Gastrocnemius medialis (tissue), 4 donors: ENCODE data around the gene PDE6H. TPM values are rescaled to one million over a fixed set of nuclear protein-coding genes. Genes with fewer than 3 reads are reported as not detected.

Experiments used
- ATAC-seq, 2 donors: fragments of 150-250 bp; one replicate each; pipeline ENCODE4 v1.9.1; 2016
- DNase-seq, 2 donors: peaks; one replicate each; pipeline ENCODE4 v3.0.0-alpha.2; 2019
- H3K27ac ChIP-seq, 4 donors: fragments of 200-600 bp; sonication (generic); 1 replicate in 1 of 4; 2 replicates in 3 of 4; pipeline ENCODE4 v1.5.1; 2016 to 2018; ENCODE audit warnings: mild to moderate bottlenecking in 2 of 4, moderate library complexity in 1 of 4
- H3K27me3 ChIP-seq, 3 donors: fragments of 200-600 bp; sonication (generic) in 2 of 3; 1 replicate in 1 of 3; 2 replicates in 2 of 3; pipeline versions ENCODE4 v1.5.1 to v1.6.0; 2016 to 2019; ENCODE audit warnings: mild to moderate bottlenecking in 1 of 3, moderate library complexity in 1 of 3
- H3K36me3 ChIP-seq, 2 donors: fragments of 200-600 bp; sonication (generic) in 1 of 2; one replicate each; pipeline ENCODE4 v1.5.1; 2017 to 2018
- H3K4me1 ChIP-seq, 2 donors: fragments of 200-600 bp; sonication (generic) in 1 of 2; one replicate each; pipeline ENCODE4 v1.5.1; 2016 to 2017; ENCODE audit warnings: mild to moderate bottlenecking in 2 of 2
- H3K4me3 ChIP-seq, 4 donors: fragments of 200-600 bp; sonication (generic) in 3 of 4; 1 replicate in 1 of 4; 2 replicates in 3 of 4; pipeline ENCODE4 v1.5.1; 2016 to 2019; ENCODE audit warnings: mild to moderate bottlenecking in 2 of 4
- H3K9me3 ChIP-seq, 3 donors: fragments of 200-600 bp; sonication (generic) in 2 of 3; 1 replicate in 1 of 3; 2 replicates in 2 of 3; pipeline ENCODE4 v1.5.1; 2016 to 2019
- POLR2A ChIP-seq, 2 donors: fragments of 450-650 bp; IDR thresholded peaks; one replicate each; pipeline ENCODE4 v1.6.1; 2017; ENCODE audit warnings: antibody characterized with exemption in 2 of 2, mild to moderate bottlenecking in 2 of 2, moderate library complexity in 2 of 2
- in situ Hi-C, 4 donors: fragments of 200-750 bp; cut with MboI; loops; one replicate each; pipeline versions ENCODE4 v1.15.0 to v1.8.0; 2017; ENCODE audit warnings: low sequenced_read_pairs in 4 of 4
- intact Hi-C: fragments of 100-400 bp; cut with DNase I; formaldehyde crosslinking; loops from one replicate; pipeline ENCODE4 v1.15.1; 2023; ENCODE audit warnings: low total_unique reads
- total RNA-seq, 4 donors: library from RNA; depleted of rRNA; stranded (reverse); fragments of >200 nt; gene quantifications; one replicate each; pipeline versions ENCODE4 v1.1.0 to v1.2.3, GENCODE V29; 2016
- TF ChIP-seq, protein P1 (sequence below), 5 experiments: fragments of 450-650 bp in 3 of 5; fragments of 200-600 bp in 2 of 5; sonication (generic) in 2 of 5; IDR thresholded peaks in 4 of 5; conservative IDR thresholded peaks in 1 of 5; 1 replicate in 4 of 5; 2 replicates in 1 of 5; pipeline ENCODE4 v1.5.1; 2016 to 2019; ENCODE audit warnings: antibody characterized with exemption in 5 of 5, mild to moderate bottlenecking in 3 of 5, moderate library complexity in 3 of 5

The PDE6H gene
- total RNA-seq, 4 donors from 2014 or later = not detected

DNA sequence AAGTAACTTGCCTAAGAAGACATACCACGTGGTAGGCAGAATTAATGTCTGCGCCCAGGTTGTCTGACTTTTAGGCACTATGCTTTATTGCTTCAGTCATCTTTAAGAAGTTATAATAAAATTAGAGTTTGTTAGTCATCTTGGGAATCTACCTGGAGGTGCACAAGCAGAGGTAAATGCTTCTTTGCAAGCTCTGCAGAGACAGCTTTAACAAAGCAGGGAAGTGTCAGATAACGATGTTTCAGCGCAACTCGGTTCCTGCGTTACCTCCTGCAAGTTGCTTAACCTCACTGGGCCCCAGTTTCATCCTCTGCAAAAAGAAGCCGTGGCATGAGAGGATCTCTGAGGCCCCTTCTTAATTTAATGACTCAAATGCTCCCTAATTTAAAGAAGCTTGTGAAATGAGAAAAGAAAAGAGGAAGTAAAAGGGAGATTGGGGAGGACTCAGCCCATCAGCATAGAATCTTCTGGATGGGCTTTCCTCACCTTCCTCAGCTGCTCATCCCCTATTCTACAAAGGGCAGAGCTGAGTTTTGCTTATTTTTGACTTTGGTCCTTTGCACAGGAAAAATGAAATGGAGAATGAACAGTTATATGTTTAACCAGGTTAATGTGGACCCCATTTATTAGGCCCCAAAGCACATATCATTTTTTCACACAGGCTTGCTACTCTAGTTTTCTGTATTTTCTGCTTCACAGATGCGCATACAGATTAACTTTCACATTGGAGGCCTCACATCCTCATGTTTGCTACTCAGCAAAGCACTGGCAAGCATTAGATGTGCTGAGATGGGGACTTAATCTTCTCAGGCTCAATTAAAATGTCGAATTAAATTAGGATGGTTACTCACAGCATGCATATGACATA lies 16.6 kb upstream of the PDE6H start:
- ATAC-seq (no peak), DNase-seq (no peak)
- intact Hi-C loops = no loop called here
- H3K4me1 ChIP-seq = peaks cover 5 to 13% of the 10 kb centered on the region in 2 donors
- no peaks in the 10 kb centered on the region for H3K27me3 ChIP-seq
- no peak for TF ChIP-seq POLR2A (IDR thresholded peaks at IDR 0.05)
- TF ChIP-seq, protein P1, sequence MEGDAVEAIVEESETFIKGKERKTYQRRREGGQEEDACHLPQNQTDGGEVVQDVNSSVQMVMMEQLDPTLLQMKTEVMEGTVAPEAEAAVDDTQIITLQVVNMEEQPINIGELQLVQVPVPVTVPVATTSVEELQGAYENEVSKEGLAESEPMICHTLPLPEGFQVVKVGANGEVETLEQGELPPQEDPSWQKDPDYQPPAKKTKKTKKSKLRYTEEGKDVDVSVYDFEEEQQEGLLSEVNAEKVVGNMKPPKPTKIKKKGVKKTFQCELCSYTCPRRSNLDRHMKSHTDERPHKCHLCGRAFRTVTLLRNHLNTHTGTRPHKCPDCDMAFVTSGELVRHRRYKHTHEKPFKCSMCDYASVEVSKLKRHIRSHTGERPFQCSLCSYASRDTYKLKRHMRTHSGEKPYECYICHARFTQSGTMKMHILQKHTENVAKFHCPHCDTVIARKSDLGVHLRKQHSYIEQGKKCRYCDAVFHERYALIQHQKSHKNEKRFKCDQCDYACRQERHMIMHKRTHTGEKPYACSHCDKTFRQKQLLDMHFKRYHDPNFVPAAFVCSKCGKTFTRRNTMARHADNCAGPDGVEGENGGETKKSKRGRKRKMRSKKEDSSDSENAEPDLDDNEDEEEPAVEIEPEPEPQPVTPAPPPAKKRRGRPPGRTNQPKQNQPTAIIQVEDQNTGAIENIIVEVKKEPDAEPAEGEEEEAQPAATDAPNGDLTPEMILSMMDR (IDR thresholded peaks at IDR 0.05 in 4 of 5, conservative IDR thresholded peaks at IDR 0.05 in 1 of 5) = no peak
- no peaks in the 10 kb centered on the region for H3K36me3 ChIP-seq
- H3K4me3 ChIP-seq = no peak overlapping the region
- H3K9me3 ChIP-seq = no peaks in the 10 kb centered on the region
- H3K27ac ChIP-seq = peak overlapping the region; percentile 31 to 72 (median 69)
- in situ Hi-C loops = no loop called here

- Histone ChIP-seq H3K27ac (peak overlapping the region; percentile 66 to 72 (median 69)), H3K9me3 (no peaks in the 10 kb centered on the region), H3K4me3 (no peak overlapping the region), H3K27me3 (no peaks in the 10 kb centered on the region), H3K36me3 (no peaks in the 10 kb centered on the region), H3K4me1 (peaks cover 0 to 13% of the 10 kb centered on the region in 2 donors)
- DNase-seq = no peak
- intact Hi-C loops = no loop called here
- in situ Hi-C loops = no loop called here
- no peak for ATAC-seq
- TF ChIP-seq POLR2A (IDR thresholded peaks at IDR 0.05) = no peak
- TF ChIP-seq, protein P1 (IDR thresholded peaks at IDR 0.05 in 4 of 5, conservative IDR thresholded peaks at IDR 0.05 in 1 of 5) = no peak
Observed at GRCh38 chr12:14956905-14957304, 15.9 kb upstream of the PDE6H start.

DNA sequence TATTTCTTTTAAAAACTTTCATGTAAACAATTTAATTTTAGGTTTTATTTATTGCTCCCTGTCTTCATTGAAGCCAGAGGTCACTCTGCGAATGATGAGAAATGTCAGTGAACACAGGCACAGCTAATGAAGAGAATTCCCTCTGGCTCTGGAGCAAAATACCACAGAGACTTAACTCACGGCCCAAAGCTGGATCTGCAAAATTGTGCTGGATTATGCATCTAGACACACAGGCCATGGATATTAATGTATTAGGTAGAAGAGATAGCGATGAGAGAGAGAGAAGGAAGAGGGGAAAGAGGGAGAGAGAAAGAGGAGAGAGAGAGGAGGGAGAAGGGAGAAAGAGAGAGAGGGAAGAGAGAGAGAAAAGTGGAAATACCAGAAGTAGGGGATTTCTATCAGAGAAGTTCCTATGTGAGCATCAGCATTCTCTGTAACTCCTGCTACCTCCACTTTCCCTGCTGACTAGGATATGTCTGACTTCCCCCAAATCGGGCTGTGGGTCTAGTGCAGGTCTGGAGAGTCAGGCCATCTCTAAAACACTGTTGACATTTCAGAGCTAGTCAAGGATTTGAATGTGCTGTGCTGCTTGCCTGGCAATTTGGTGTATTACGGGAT lies 15.2 kb upstream of the PDE6H start:
- H3K9me3 ChIP-seq = no peaks in the 10 kb centered on the region
- peak overlapping the region; percentile 66 to 72 (median 69) for H3K27ac ChIP-seq
- DNase-seq (no peak), ATAC-seq (no peak)
- intact Hi-C loops (no loop called here), in situ Hi-C loops (no loop called here)
- TF ChIP-seq, protein P1 (IDR thresholded peaks at IDR 0.05 in 4 of 5, conservative IDR thresholded peaks at IDR 0.05 in 1 of 5) = no peak
- no peaks in the 10 kb centered on the region for H3K36me3 ChIP-seq
- H3K4me3 ChIP-seq = peak overlapping the region in 2 of 4 donors; percentile 14 to 51
- no peaks in the 10 kb centered on the region for H3K27me3 ChIP-seq
- peaks cover 0 to 7% of the 10 kb centered on the region in 2 donors for H3K4me1 ChIP-seq

GRCh38 chr12:14958361-14959125 lies 14.3 kb upstream of the PDE6H start:
- Histone ChIP-seq H3K27me3 (no peaks in the 10 kb centered on the region), H3K36me3 (no peaks in the 10 kb centered on the region), H3K4me3 (peak overlapping the region in 3 of 4 donors; percentile 5 to 51 (median 18)), H3K9me3 (no peaks in the 10 kb centered on the region), H3K4me1 (peaks cover 0 to 6% of the 10 kb centered on the region in 2 donors), H3K27ac (peak overlapping the region; percentile 66 to 72 (median 69))
- no peak for TF ChIP-seq POLR2A (IDR thresholded peaks at IDR 0.05)
- TF ChIP-seq, protein P1 (IDR thresholded peaks at IDR 0.05 in 4 of 5, conservative IDR thresholded peaks at IDR 0.05 in 1 of 5) = no peak
- in situ Hi-C loops = no loop called here
- ATAC-seq (no peak), DNase-seq (no peak)
- intact Hi-C loops = no loop called here
